GM18861 (cell line): ENCODE results near the gene SNX15.
A peak's percentile ranks its signal among the peaks of the same experiment; 100 is the strongest.

ENCODE experiments used
- ATAC-seq: cut with Tn5 transposase; IDR thresholded peaks from one replicate; pipeline ENCODE4 v1.9.1; 2021; ENCODE audit not compliant: unreplicated experiment

SNX15 gene

DNA sequence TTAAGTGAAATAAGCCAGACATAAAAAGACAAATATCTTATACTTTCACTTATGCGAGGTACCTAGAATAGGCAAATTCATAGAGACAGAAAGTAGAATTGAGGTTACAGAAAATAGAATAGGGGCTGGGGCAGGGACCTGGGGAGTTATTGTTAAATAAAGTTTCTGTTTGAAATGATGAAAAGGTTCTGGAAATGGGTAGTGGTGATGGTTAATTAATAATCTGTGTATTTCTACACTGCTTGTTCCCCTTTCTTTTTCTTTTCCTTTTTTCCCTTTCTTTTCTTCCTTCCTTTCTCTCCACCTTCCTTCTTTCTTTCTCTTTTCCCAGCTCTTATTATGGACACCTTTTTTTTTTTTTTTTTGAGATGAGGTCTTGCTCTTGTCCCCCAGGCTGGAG, 28.3 kb downstream of the SNX15 start:
- ATAC-seq, result no peak

DNA sequence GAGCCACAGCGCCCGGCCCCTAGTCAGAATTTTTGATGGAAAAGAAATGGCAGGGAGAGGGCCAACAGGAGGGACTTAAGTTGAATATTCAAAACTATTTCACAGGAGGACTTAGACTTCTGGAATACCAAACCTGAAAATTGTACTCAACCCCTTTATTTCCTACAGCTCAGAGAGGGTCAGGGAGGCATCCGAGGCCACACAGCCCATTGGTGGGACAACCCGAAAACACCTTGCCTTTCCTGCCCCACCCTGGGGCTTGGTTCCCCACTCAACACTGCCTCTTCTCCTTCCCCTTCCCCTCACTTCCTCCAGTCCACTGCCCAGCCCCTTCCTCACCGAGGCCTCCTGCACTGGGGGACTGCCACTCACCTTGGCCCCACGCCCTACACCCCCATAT, 29.8 kb downstream of the SNX15 start:
- ATAC-seq, result no peak

DNA sequence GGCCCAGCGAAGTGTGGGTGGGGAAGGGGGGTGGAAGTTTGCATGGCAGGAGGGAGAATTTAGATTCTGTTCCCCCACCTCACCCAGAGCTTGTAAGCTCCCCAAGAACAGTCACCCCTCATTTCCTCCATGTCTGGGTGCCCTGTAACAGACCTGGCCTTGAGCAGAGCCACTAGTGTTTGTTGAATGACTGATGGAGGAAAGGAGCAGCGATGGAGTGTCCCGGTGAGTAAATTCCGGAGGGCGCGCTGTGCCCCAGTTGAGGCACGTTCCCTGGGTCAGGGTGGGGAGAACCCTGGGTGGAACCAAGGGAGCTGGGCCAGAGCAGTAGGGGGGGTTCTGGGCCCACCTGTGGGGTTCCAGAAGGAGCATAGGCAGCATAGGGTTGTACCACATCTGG, 30.3 kb downstream of the SNX15 start:
- no peak for ATAC-seq

DNA sequence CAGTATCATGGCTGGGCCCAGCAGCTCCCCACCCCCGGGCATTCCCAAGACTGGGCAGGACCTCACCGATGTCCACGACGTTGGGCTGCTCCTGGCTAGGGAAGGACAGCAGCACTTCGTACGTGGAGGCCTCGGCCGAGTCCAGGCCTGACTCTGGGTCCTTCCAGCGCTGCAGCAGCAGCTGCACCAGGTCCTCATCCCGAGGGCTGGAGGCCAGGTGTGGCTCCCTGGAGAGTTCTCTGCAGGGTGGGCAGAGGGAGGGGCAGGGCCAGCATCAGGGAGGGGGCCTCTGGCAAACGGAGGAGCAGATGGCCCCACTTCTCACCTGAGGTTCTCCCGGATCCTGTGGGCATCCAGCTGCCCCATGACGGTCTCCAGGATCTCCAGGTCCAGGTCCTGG, 30.8 kb downstream of the SNX15 start:
- ATAC-seq, result no peak

DNA sequence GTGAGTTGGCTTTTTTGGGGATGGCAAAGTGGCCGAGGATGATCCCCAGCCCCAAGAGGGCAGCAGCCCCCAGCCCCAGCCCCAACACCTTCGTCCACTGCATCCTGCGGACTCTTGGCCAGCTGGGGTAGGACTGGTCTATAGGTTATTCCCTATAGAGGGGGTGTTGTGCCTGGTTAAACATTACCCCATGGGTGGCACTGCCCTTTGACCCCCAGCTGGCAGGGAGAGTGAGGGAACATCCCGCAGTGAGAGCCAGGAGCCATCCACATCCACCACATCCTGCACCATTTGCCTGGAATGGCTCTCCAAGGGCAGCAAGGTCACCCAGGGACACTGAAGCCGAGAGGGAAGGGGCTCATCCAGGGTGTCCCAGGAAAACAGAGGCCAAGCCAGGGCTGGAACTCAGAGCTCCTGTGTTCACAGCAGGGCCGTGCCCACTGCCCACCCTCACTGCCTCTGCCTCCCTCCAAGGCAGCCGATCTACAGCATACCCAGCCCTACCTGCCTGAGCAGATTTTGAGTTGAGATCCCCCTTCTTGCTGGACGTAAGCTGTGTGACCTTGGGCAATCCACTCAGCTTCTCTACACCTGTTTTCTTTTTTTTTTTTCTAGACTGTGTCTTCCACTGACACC, 31.3 kb downstream of the SNX15 start, which contains the start of gene NAALADL1:
Gene NAALADL1, minus strand, starts transcription at position 135 of the 636 bp plus-strand sequence. Its CDS starts 32 bp downstream, at position 103.
- no peak for ATAC-seq

DNA sequence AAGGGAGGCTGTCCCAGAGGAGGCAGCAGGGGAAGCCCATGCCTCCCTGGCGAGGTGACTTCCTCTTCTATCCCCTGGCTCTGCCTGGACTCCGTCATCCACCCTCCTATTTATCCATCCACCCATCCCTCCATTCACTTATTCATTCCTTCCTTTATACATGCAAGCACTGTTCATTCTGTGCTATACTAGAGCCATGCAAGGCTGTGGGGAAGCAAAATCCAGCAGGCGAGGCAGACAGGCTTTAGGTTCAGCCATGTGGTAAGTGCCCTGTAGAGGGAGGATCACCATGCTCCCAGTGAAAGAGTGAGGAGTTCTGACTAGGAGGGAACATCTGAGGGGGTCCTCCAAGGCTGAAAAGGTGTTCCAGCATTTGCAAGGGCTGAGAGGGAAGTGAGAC, 32.3 kb downstream of the SNX15 start:
- no peak for ATAC-seq

DNA sequence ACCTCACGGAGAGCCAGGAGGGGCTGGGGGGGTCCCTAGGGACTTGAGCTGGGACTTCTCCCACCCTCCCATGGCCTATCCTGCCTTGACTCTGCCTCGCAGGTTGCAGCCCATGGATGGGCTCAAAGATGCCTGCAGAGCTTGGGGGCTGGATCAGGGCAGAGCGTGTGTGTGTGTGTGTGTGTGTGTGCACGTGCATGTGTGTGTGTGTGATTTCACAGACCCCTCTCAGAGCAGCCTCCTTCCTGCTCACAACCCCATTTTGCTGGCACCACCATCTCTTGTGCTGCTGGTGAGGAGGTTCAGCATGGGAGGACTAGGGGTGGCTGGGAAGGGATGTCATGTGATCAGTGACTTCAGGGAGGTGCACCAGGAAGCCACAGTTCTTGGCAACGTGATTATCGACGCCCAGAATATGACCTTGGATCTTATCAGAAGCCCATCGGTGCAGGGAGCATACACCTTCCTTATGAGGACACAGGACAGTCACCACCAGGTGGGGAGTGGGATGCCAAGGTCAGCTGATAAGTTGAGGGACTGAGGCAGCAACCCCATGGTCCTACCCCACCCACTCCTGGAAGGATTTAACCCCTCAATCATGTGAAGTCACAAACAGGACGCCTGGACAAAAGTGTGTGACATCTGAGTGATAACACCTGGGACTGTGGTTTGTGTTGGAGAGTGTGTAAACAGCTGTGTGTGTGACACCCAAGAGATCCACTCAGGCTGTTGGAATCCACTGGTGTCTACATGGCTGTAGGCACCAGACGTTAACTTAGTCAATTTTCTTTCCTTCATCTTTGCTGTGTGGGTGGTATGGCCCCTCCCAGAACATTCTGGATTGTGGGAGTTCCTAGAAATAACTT, 33.0 kb downstream of the SNX15 start:
- no peak for ATAC-seq

DNA sequence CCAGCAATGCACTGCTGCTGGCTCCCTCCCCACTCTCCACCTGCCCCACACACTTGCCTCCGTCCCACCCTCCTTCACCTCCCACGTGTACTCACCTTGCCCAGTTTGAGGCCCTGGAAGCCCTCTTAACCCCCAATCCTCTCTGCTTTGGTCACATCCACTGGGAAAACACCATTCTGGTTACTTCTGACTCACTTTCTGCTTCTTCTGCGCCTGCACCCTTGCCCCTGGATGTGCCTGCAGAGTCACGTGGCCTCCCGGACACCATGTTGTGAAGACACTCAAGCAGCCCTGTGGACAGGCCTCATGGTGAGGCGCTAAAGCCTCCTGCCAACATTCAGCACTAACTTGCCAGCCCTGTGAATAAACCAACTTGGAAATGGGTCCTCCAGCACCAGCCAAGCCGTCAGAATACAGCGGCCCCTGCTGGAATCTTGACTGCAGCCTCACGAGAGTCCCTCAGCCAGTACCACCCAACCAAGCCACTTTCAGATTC, 33.7 kb downstream of the SNX15 start:
- ATAC-seq, result no peak

DNA sequence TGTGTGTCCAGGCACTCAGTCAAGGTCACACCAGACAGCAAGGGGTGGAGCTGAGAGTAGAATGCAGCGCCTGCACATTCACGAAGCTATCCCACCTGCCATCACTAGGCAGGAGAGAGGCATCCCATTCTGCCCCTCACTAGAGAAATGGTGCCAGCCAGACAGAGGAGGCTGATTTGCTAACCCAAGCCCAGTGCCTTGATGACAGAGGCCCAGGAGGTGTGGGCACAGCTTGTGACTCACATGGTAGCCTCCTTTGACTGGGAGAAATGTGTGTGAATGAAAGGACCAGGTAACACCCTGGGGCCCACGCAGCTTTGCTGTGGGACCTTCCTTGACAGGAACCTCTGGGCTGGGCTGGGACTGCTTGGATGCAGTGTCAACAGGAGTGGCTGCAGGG, 36.3 kb downstream of the SNX15 start:
- ATAC-seq, result no peak

DNA sequence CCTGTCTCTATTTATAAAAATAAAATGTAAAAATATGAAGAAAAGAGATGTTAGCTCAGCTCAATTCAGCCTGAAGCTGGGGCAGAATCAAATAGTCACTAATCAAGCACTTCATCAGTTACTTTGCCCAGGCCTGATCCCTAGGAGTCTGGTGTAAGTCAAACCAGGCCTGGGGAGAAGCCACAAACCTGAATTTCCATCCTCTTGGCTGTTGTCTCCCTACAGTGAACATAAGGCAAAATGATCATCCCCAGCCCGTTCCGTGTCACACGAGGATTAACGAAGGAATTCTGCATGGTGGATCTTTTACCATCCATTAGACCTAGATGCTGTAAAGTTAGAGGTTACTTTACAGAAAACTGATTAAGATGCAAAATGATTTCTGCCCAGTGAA, 37.6 kb downstream of the SNX15 start:
- no peak for ATAC-seq

DNA sequence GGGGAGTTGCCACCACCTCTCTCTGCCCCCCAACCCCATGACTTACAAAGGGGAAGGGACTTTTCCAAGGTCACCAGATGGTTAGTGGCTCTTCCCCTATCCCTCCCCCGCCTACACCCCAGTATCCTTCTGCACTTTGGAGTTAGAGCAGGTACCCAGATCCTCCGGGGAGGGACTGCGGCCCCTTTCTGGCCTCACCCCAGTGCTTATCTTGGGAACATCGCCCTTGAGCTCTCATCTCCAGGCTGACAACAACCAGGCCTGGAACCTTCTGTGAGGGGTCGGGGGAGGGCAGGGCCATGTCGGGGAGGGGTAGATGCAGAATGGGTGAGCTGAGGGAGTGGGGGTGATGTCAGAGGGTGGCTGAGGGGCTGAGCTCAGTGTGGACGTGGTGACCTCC, 38.6 kb downstream of the SNX15 start:
- ATAC-seq, result no peak

DNA sequence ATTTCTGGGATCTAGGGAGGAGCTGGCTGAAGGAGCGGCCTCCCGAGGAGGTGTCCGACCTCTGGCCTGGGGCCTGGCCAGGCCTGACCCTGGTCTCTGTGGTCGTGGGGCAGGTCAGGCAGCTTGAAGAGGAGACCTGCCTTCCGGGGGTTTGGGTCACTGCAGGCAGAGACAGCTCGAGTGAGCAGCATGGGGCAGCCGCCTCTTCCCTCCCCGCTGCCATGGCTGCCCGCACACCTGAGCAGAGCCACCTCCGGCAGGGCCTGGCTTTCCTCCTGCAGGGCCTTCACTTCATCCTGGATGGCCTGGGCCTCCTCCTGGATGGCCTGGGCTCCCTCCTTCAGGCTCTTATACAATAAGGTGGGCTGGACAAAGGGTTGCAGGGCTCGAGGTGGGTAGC, 39.1 kb downstream of the SNX15 start:
- no peak for ATAC-seq

DNA sequence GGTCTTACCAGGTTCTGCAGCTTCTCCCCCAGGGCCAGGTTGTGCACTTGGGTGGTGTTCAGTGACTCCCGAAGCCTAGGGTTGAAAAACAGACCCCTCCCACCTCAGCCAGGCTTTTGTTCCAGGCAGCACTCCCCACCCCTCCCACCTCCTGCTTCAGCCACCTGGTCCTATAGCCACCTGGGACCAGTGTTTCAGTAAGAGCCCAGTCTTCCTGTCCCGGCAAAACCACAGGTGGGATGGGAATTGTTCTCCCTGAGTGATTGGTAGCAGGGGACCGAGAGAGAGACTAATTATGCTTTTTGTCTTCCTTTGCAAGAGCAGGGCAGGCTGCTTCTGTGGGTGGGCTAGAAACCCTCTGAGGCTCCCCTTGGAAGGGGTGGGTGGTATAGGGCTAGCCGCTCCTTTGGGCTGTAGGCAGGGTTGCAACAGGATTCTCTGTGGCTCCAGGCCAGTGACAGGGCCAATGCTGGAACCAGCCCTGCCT, 39.6 kb downstream of the SNX15 start:
- no peak for ATAC-seq

DNA sequence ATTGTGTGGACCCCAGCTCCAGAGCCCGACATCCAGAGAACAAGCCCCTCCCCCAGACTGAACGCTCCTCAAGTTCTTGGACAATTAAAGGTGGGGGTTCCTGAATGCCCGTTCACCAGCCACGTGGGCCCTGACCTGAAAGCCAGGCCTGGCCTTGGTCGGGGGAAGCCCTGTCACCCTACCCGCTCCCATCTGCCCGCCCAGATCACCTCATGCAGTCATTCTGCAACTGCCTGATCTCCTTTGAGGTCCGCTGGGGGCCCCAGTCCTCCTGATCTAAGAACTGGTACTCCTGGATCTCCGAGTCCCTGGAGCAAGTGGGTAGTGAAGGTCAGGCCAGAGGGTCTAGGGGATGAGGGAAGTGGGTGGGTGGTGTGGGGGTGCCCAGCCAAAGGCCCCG, 40.2 kb downstream of the SNX15 start:
- ATAC-seq, result no peak

DNA sequence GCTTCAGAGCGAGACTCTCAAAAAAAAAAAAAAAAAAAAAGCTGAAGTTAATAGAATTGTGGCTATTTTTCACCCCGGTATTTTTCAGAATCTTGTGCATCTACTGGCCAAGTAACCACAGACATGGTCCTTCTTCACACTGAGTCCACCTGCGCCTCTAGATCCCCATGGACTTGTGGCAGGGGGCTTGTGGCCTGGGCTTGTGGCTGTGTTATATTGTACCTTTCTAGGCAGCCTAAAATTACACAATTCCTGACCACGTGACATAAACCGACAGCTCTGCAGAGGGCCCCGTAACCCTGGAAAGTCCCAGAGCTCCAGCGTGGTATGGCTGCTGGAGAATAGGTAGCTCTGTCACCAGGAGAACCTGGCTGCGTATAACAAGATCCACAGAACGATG, 42.0 kb downstream of the SNX15 start:
- ATAC-seq, result no peak

DNA sequence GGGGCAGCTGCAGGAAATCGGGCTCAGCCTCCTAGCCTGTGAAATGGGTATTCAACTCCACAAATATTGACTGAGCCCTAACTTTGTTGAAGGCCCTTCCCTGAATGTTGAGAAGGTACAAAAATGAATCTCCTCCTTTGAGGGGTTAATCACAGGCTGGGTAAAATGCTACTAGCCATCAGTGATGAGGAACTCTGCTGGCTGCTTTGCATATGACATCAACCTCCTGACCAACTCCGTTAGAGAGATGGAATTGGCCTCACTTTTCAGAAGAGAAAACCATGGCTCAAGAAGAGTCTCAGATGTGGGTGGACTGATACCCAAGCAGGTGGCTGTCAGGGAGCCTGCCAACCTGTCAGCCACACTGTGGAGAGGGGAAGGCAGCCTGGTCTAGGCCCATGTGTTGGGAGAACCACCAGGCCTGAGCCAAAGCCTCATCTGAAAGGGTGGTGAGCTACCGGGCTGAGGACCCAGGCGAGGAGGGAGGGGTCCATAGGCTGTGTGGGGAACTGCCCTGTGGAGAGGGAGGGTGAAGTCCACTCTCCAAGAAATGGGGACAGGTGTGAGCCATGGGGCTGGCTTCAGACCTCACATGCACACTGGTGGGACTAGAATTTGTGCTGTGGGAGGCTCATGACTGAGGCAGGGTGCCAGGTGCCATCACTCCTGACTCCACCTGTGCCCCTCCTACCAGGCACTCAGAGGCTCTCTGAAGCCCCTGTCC, 44.8 kb downstream of the SNX15 start:
- ATAC-seq, result no peak

DNA sequence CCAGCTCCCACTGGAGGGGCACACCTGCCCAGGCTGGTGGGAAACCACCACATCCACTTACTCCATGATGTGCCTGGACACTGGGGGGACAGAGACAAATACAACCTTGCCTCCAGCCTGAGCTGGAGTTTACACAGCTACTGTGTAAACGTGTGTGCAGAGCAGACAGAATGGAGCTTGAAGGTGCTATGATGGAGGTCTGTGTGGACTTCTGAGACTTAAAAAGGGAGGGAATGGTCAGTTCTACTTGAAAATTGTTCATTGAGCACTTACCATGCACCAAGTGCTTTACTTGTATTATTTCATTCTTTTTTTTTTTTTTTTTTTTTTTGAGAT, 45.4 kb downstream of the SNX15 start:
- no peak for ATAC-seq

DNA sequence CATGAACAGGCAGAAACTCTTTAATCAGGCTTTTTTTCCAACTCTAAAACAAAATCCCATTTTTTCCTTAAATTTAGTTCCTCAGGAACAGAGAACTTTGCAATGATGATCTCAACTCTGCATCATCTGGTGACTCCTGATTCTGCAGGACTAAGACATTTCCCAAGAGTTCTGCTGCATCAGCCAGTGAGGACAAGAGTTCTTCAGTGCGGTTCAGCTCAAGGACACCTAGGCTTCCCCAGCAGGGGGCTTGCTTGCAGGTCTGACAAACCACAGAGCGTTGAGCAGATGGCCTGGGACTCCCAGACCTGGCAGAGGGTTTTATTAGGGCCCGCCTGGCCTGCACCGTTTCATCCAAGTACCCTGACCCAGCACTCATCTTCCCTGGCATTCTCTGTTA, 50.2 kb downstream of the SNX15 start:
- no peak for ATAC-seq

DNA sequence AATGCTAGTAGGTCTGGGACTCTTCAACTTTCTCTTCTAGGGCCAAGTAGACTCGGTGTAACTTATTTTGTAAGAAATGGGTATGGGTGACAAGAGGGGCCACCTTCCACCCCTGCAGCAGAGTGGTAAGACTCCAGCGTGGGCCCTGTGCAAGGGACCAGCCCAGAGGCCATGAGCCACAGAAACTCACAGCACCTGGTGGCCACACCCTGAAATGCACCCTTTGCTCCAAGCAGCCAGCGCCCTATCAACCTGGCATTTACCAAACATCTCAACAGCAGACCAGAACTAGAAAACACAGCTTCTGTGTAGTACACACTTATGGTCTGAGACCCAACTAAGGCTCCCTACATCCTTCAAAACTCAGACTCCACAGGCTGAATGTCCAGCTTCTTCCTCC, 50.9 kb downstream of the SNX15 start:
- no peak for ATAC-seq

DNA sequence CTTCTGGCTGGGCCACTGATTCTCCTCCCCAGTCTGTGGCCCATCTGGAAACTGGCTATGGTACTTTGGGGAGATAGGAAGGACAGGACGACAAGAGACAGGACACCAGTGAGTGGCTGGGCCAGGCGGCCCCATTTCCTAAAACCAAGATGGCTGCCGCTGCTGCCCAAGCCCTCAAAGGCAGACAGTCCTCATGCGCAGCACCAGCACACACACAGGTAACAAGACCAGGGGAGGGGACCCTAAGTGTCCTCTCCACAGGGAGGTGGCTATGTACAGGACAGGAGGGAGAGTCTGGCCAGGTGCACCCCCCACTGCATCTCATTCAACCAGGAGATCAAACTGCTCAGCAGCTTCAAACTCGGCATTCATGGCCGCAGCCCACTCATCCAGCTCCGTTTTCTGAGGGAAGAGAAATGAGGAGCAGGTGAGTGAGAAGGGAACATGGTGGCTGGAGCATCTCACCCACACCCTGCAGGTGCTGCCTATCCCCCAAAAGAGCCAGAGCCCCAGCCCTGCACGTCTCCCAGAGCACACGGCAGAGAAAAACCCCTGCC, 51.6 kb downstream of the SNX15 start:
- no peak for ATAC-seq

DNA sequence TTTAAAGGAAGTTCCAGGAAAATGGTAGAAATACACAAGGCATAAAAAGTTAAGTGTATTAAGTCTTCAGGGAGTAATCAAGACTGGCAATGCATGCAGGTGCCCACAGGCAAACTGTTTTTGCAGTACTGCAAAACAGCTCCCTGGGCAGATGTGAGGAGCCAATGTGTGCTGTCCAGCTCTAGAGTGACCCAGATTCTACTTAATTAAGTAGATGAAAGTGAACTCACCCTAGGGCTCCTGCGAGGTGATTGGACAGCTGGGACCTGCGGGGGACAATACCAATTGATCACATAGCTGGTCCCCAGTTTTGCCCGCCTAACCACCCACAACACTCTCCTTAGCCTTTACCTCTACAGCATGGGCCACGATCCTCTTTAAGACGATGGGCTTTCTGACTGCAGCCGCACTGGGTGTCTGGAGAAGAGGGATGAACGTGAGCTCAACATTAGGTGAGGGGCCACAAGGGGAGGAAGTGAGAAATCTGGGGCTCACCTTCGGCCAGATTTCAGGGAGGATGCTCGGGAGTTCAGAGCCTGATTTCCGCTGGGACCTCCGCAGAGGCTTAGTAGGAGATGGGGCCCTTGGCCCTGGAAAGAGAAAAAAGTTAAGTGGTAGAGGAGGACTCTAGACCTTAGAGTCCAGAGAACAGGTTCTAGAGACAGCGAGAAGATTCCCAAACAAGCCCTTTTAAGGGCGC, 56.0 kb downstream of the SNX15 start:
- ATAC-seq, result peak; percentile 4
